ENCODE measurements around the gene DST. TPM values are rescaled to one million over a fixed set of nuclear protein-coding genes. Genes with fewer than 3 reads are reported as not detected.
"Not testable (repeated sequence)": the region's sequence is repeated elsewhere in the genome, so short reads cannot be mapped to it uniquely, and the experiment has no call there.

Gene DST
- total and polyA plus RNA-seq, 2 of the 4 experiments (the other 2 are of a cell fraction), result 97.7 to 452 TPM

DNA sequence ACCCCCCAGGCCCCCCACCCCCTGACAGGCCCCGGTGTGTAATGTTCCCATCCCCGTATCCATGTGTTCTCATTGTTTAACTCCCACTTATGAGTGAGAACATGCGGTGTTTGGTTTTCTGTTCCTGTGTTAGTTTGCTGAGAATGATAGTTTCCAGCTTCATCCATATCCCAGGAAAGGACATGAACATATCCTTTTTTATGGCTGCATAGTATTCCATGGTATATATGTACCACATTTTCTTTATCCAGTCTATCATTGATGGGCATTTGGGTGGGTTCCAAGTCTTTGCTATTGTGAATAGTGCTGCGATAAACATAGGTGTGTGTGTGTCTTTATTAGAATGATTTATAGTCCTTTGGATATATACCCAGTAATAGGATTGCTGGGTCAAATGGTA is 80.0 kb downstream of the DST start:
- H2AK5ac ChIP-seq (ENCODE audit: low read depth, low read length); H3K4ac ChIP-seq (ENCODE audit: low read depth, low read length); H3K23ac ChIP-seq (ENCODE audit: low read depth, low read length); H3K9me1 ChIP-seq (ENCODE audit: insufficient read depth, low read length); H2AK9ac ChIP-seq (replicated peaks; ENCODE audit: low read depth, low read length, poor library complexity); H3K9me3 ChIP-seq (ENCODE audit: control insufficient read depth, insufficient read depth, low read length); intact Hi-C loops (cut with micrococcal nuclease); H4K5ac ChIP-seq (ENCODE audit: low read depth, low read length); DNase-seq; H4K91ac ChIP-seq (ENCODE audit: insufficient read depth, low read depth, low read length); H2AFZ ChIP-seq (replicated peaks; ENCODE audit: low read length, poor library complexity); H3K4me1 ChIP-seq (ENCODE audit: control insufficient read depth, insufficient read depth, low read length); H3K27ac ChIP-seq (ENCODE audit: insufficient read depth, low read length); H4K8ac ChIP-seq (ENCODE audit: low read depth in 2 of 2, low read length in 2 of 2); H3K27me3 ChIP-seq (ENCODE audit: control insufficient read depth, insufficient read depth, low read length); CTCF ChIA-PET; BruUV-seq (replicated peaks); H3K4me2 ChIP-seq (ENCODE audit: low read depth, low read length); H2BK20ac ChIP-seq (ENCODE audit: low read depth, low read length); H3K56ac ChIP-seq (ENCODE audit: extremely low read depth, insufficient read depth, low read length); H3K18ac ChIP-seq (ENCODE audit: low read depth, low read length); ATAC-seq (ENCODE audit: low read depth); H2BK15ac ChIP-seq (ENCODE audit: low read depth, low read length); H2BK5ac ChIP-seq (ENCODE audit: low read depth, low read length, poor library complexity, severe bottlenecking); dilution Hi-C loops (cut with HindIII; ENCODE audit: low sequenced_read_pairs, unreplicated experiment); H3K4me3 ChIP-seq (ENCODE audit: insufficient read depth, low read depth, low read length); H3K9ac ChIP-seq (ENCODE audit: low read depth, low read length); H4K20me1 ChIP-seq (ENCODE audit: insufficient read depth, low read length); H2BK120ac ChIP-seq (ENCODE audit: low read depth, low read length); POLR2A ChIA-PET (ENCODE audit: unreplicated experiment); H3K14ac ChIP-seq (replicated peaks; ENCODE audit: low read depth, low read length): not testable (repeated sequence)
- in situ Hi-C loops (cut with MboI; ENCODE audit: low sequenced_read_pairs), result loop anchor here (25.0 kb wide), 1 partner anchor 575 kb away; no protein-coding TSS in a partner anchor
- no CpG with 5 or more reads among the region's 4 CpGs for WGBS, 2 experiments (ENCODE audit: extremely low coverage in 2 of 2, insufficient read length in 1 of 2)
- Histone ChIP-seq H3K36me3 (ENCODE audit: control insufficient read depth, insufficient read depth, low read length) (peaks cover 27% of the 10 kb centered on the region), H3K79me1 (ENCODE audit: low read depth in 1 of 2, low read length in 2 of 2) (peaks cover 9 to 13% of the 10 kb centered on the region in 2 experiments; a peak in 3 of 4 replicates)
